C1 segment of cervical spinal cord (tissue), 14 donors: ENCODE results near the gene METTL8.

Experiments
- DNase-seq, 14 donors: peaks; one replicate each; lab custom pipeline; 2025; lab: John Stamatoyannopoulos, UW

METTL8 gene

GRCh38 chr2:171346723-171347557, 86.8 kb downstream of the METTL8 start:
- DNase-seq: no peak

DNA sequence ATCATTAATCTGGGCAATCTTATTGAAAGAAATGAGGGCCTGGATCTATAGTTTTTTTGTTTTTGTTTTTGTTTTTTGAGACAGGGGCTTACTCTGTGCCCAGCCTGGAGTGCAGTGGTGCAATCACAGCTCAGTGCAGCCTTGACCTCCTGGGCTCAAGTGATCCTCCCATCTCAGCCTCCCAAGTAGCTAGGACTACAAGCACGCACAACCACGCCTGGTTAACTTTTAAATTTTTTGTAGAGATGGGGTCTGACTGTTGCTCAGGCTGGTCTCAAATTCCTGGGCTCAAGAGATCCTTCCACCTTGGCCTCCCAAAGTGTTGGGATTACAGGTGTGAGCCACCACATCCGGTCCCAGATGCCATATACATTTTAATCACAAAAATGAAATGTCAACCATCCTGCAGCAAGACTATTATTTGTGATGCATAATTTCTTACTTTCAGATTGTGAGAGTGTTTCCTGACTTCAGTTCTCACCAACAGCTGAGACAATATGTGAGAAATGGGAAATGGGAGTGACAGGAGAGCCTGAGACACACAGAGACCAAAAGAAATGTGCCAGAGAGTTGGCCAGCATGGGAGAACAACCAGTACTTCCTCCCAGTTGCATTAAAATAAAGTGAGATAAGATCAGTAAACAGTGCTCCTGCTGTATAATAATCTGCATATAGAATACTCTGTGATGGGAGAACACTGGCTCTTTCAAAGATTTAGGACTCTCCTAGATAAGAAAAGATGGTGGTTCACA, 87.6 kb downstream of the METTL8 start:
- no peak for DNase-seq

DNA sequence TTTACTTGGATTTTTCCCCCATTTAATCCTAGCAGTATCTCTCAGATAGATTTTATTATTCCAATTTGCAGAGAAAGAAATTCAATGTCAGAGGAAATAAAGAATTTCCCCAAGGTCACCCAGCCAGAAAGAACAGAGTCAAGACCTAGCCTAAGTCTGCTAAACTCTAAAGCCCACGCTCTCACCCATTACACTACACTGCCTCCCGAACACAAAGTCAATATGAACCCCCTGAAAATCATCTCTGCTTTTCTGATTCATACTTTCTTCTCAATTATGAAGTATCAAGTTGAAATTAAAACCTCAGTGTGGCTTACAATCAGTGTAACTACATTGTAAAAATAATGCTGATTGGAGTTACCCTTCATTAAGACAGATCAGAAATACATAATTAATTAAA, 89.6 kb downstream of the METTL8 start:
- DNase-seq: no peak

GRCh38 chr2:171342067-171342413, 91.8 kb downstream of the METTL8 start:
- no peak for DNase-seq

- DNase-seq: no peak
Observed at GRCh38 chr2:171341394-171342066, 92.3 kb downstream of the METTL8 start.

DNA sequence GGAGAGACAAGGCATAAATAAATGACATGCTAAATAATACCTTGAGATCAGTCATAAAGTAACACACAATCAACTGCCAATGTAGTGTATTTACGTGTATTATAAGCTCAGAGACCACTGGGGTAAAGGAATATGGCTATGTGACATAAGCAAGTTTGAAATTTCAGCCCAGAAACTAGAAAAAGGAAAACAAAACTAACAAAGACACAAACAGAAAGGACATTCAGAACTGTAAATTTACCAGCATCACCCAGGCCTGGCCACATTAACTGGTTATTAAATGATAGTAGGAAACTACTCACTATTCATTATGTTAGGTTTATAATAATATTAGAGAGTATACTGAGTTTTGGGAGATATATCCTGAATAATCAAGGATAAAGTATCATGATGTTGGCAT, 98.8 kb downstream of the METTL8 start:
- no peak for DNase-seq

- no peak for DNase-seq
Observed at GRCh38 chr2:171334171-171334570, 99.6 kb downstream of the METTL8 start.

DNA sequence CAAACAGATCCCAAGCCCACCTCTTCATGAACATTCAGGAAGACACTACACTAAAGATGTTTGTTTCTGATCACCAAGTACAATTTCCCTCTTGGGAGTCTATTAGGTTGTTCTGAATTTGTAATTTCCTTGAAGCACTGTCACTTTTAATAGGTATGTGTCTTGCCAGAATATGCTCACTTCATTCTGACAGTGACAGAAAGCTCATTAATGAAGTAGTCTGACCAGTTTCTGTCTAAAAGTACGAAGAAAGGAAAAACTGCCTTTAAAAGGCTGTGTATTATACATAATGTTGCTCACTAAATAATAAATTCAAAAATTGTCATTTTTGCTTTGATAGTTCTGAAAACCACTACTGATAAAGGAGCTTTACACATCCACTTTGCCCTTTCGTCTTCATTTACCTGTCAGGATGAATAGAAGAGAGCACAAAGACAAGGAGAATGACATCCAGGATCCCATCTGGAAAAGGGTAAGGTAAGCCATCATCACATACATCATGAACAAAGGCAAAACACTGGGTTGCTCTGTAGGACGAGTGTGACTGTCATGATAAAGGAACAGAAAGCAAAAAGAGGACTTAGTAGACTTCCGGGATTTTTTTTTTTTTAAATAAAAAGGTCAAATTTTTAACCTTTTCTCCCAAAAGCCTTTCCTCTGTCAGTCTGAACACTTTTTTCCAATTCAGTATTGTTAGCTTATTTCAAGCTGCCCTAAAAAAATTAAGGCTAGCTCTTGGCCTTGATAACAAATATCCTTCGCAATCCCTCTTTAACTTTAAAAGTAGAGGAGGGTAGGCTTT, 103.4 kb downstream of the METTL8 start:
- DNase-seq: no peak

DNA sequence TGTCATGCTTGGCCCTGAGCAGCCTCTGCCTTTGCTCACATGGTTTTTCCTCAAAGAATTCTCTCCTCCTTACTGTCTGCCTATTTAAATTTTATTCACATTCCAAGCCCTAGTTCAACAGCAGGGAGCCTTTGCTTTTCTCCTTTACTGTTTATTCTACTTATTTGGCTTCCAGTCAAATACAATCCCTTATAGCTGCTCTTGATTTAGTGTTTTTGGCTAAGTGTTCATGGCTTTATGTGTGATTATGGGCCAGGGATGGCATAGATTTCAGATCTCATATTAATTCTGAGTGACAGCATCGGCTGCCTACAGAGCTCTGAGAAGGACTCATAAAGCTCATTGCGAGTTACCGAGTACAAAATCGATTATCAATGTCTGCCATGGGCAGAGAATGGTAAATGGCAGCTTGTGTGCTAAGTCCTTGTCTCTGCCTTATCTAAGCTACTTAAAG, 106.7 kb downstream of the METTL8 start:
- no peak for DNase-seq

DNA sequence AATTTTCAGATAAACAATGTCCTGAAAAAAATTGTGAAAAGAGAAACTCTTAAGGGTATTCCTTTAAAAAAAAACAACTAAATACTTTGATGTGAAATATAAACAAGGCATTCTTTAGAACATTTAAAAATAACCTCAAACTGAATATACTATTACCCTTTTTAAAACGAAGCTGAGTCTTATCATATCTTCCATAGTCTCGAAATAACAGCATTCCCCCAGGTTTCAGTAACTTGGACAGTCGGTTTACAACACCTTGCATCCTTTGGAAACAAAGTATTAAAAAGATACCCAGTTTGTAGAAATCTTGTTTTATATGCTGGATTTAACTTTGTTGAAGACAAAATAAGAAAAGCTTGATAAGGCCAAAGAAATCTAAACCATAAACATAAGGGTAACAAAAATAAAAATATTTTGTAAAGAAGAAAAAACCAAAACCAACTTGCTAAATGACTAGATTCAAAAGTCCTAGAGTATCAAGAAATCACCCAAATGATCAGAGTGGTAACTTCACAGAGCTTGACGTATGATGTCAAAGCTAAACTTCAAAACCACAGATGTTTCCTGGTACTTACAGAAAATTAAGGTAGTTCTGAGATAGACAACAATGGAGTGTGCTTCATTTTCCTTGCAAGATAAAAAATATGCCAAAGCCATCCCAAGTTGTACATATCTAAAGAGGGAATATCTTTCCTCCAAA, 107.8 kb downstream of the METTL8 start:
- no peak for DNase-seq

GRCh38 chr2:171323971-171324528, 109.7 kb downstream of the METTL8 start:
- no peak for DNase-seq

DNA sequence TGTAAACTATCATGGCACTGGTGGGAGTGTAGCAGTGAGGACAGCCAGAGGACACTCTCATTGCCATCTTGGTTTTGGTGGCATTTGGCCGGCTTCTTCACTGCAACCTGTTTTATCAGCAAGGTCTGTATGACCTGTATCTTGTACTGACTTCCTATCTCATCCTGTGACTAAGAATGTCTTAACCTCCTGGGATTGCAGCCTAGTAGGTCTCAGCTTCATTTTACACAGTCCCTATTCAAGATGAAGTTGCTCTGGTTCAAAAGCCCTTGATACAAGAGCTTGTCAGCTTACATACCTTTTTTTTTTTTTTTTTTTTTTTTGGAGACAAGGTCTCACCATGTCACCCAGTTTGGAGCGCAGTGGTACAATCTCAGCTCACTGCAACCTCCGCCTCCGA, 110.9 kb downstream of the METTL8 start:
- DNase-seq: no peak

DNA sequence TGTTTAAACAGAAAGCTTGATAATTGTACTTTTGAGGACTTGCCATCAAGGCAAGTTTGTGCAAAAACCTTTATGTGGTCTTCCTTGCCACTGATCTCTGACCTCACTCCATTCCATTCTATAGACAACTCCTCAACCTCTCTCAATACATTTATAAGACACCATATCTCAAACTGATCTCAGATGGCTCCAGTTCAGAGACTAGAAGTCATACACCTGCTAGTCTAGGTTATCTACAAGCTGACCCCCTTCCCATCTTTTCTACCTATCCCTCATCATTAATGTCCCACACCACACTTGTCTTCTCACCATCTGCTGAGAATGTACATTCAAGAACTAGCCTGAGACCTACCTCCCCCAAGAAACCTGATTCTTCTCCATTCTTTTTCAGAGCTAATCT, 113.1 kb downstream of the METTL8 start:
- no peak for DNase-seq

- DNase-seq: peak in 2 of 14 donors; percentile 4 to 90
Observed at GRCh38 chr2:171320208-171320621, 113.6 kb downstream of the METTL8 start.

DNA sequence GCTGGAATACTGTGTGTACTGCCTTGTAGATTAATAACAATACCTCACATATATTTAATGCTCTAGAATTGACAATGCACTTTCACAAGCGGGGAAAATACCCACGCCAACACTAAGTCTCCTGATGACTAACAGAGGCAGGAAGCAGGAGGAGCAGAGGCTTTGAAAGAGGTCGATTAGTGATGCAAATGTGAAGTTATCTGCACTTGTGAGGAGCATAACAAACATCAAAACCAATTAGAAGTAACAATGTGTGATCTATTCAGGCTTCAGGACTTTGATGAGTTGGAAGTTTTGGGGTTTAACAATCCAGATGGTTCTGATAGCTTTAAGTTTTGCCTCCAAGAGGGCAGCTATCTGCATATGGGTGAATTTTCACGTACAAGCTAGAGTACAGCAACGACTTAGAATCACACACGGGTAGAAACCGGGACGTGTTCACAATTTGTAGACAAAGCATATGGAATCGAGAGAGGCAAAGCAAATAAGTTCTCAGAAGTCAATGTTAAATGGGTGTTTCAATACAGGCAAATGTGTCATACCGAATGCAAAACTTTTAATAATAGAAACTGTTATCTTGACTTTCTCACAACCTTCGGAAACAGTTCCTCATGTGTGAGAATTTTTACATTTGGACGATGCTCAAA, 114.5 kb downstream of the METTL8 start:
- DNase-seq: peak in 2 of 14 donors; percentile 3 to 19

GRCh38 chr2:171318463-171318934, 115.3 kb downstream of the METTL8 start:
- DNase-seq: peak in 10 of 14 donors; percentile 10 to 81 (median 20)

DNA sequence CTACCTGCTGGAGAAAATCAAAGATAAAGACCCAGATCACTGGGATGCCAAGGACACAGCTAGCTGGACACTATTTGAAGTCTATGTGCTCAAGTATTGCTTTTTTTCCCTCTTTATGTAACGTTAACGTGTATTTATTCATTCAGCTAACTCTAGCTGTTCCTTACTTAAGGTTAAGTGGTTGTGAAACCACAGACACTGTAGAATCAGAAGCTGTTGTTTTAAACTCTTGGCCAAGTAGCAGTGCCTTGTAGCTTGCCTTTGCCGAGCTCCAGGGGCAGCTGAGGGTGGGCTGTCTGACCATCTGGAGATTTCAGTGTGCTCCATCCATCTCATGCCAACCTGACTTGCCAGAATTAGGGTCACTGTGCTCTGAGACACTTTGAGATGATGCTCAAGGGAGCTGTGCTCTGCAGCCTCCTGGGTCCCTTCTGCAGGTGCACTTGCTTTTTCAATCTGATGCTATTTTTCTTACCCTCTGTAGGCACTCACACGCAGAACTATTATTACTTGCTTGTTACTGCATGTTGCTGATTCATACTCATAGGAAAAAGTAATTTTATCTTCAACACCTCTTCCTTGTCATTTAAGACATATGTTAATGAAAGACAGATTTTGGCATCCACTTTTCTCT, 116.2 kb downstream of the METTL8 start:
- peak in 2 of 14 donors; percentile 9 to 67 for DNase-seq

- DNase-seq: peak in 1 of 14 donors; percentile 65
Observed at GRCh38 chr2:171316755-171317337, 116.9 kb downstream of the METTL8 start.

DNA sequence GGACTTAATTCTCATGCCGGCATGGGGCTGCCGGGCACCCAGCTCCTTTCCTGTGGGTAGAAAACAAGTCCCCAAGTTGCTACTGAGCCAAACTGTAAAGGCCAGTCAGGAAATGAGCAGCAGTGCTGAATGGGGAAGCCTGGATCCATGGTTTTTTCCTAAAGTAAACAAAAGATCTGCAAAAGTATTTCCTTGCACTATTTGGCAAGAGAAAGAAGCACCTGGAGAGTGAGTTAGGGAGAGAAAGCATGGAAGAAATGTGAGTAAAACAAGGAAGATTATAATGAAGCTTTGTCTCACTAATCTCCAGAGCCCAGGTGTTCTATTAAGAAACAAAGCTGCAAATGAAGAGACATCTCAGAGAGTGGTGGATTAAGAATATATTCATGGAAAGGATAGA, 117.6 kb downstream of the METTL8 start:
- DNase-seq: peak in 1 of 14 donors; percentile 42
